PC-3 (cell line): Measurements from ENCODE around the gene CDH4.

Experiments
- CTCF ChIP-seq: fragments of 300-600 bp; sonication (generic); conservative IDR thresholded peaks from 2 replicates; pipeline ENCODE4 v1.5.1; 2017; ENCODE audit warnings: antibody characterized with exemption, low read depth, mild to moderate bottlenecking, low read length
- EZH2 ChIP-seq: fragments of 300-600 bp; sonication (generic); IDR thresholded peaks from one replicate; pipeline ENCODE4 v1.6.1; 2017; ENCODE audit warnings: antibody characterized with exemption, mild to moderate bottlenecking, low read length; ENCODE audit not compliant: unreplicated experiment
- EZH2phosphoT487 ChIP-seq: fragments of 300-600 bp; sonication (generic); IDR thresholded peaks from 2 replicates; pipeline ENCODE4 v1.6.1; 2018; ENCODE audit warnings: mild to moderate bottlenecking, antibody characterized with exemption, low read length, borderline replicate concordance

GRCh38 chr20:61968036-61968810 is 716.2 kb downstream of the CDH4 start:
- TF ChIP-seq CTCF (no peak), EZH2 (no peak), EZH2phosphoT487 (no peak)
